RCC 7860 (cell line): ENCODE results near the gene ASGR2.

ENCODE experiments used
- DNase-seq: peaks from one replicate; pipeline ENCODE4 v3.0.0-alpha.2; 2015; ENCODE audit warnings: low spot score
- FAIRE-seq: peaks from 2 replicates; lab custom pipeline; 2012; peaks lifted over from hg19 to GRCh38; lab: Jason Lieb, UNC

The ASGR2 gene

GRCh38 chr17:7068268-7068667, 46.4 kb downstream of the ASGR2 start:
- DNase-seq (no peak), FAIRE-seq (no peak)

GRCh38 chr17:7067198-7067597, 47.4 kb downstream of the ASGR2 start:
- DNase-seq: no peak
- no peak for FAIRE-seq

DNA sequence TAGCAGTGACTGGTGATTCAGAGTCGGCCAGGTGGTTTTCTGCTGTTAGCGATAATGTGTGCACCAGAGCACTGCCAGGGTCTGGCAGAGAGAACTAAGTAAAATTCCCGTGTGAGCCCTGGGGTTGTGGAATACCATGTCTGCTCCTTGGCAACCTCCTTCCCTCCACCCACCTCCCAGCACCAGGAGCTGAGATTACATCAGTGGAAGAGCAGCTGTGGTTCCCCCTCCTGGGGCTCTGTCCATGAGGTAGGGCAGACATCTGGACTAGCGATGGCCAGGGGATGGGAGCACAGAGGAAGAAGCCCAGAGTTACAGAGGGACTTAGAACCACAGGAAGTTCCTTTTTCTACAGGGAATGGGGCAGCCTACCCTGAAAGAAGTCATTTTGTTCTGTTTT, 50.4 kb downstream of the ASGR2 start:
- FAIRE-seq: no peak
- DNase-seq: no peak

DNA sequence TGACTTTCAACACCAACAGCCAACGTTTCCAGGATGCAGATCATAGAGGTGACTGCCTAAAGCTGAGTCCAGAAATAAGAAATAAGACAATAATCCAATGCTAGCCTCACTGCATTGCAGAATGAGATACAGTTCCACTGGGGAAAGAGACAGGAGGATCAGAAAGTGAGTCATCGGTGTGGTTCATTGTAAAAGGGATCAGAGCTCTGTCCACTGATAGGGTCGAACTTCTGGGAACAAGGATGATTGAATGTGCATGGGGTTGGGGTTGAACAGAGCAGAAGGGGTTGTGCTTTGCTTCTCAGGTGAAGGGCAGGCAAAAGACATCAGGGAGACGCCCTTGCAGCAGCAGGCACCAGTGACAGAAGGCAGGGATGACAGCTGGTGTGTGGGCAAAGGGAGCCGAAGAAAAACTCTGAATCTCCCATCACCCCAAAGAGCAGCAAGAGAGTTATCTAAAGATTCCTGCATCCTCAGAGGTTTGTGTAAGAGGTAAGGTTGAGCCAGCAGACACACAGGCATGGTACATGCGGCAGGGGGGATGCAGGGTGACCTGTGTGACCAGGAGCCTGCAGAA, 51.0 kb downstream of the ASGR2 start:
- no peak for FAIRE-seq
- DNase-seq: no peak

- FAIRE-seq (peak; percentile 97), DNase-seq (peak; percentile 98)
Observed at GRCh38 chr17:7060165-7060891, 54.3 kb downstream of the ASGR2 start.

- DNase-seq (no peak), FAIRE-seq (no peak)
Observed at GRCh38 chr17:7058831-7059447, 55.7 kb downstream of the ASGR2 start.

GRCh38 chr17:7056386-7056785, 58.2 kb downstream of the ASGR2 start:
- FAIRE-seq (no peak), DNase-seq (no peak)
